Measurements from ENCODE around the gene FRYL. TPM values are rescaled to one million over a fixed set of nuclear protein-coding genes. Genes with fewer than 3 reads are reported as not detected.

FRYL gene
- total and polyA plus RNA-seq, 2 donors (not counting 1 experiment from before 2014, with no cell fraction given) = 20.3 to 61.4 TPM

DNA sequence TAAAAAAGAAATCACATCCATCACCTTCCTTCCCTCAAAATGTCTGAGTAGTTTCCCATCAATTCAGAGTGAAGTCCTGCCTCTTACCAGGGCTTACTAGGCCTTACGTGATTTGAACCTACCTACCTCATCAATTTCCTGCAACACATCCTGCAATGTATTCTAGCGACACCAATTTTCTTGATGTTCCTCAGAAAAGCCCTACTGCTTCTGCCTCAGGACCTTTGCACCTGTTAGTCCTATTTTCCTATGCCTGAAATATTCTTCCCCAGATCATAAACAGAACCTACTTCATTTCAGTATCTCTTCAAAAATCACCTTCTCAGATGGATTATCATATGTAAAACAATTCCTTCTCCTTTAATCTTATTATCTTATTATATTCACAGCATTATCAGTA lies 237.2 kb downstream of the FRYL start:
- no peaks in the 10 kb centered on the region for H3K9me3 ChIP-seq (ENCODE audit: control insufficient read depth, insufficient read depth, low read depth, low read length)
- no peak for DNase-seq (ENCODE audit: low read depth in 2 of 2)
- H3K79me2 ChIP-seq (ENCODE audit: control insufficient read depth, insufficient read depth, low read length) = no peaks in the 10 kb centered on the region
- no peaks in the 10 kb centered on the region for H3K27me3 ChIP-seq (ENCODE audit: control insufficient read depth, insufficient read depth, low read length)
- no peak overlapping the region for H2AFZ ChIP-seq (ENCODE audit: low read length)
- H3K4me3 ChIP-seq (replicated peaks in 1 of 4; ENCODE audit: control extremely low read depth in 1 of 4, insufficient read depth in 1 of 4, low read depth in 3 of 4, low read length in 4 of 4) = no peak overlapping the region
- no peak overlapping the region for H3K27ac ChIP-seq (ENCODE audit: insufficient read depth, low read length)
- H3K4me1 ChIP-seq (ENCODE audit: control insufficient read depth, extremely low read depth, insufficient read depth, low read length) = no peaks in the 10 kb centered on the region
- no peaks in the 10 kb centered on the region for H4K20me1 ChIP-seq (ENCODE audit: control insufficient read depth, extremely low read depth, insufficient read depth, low read length)
- H3K36me3 ChIP-seq (ENCODE audit: control insufficient read depth, insufficient read depth, low read length) = no peaks in the 10 kb centered on the region
- TF ChIP-seq, protein P1, sequence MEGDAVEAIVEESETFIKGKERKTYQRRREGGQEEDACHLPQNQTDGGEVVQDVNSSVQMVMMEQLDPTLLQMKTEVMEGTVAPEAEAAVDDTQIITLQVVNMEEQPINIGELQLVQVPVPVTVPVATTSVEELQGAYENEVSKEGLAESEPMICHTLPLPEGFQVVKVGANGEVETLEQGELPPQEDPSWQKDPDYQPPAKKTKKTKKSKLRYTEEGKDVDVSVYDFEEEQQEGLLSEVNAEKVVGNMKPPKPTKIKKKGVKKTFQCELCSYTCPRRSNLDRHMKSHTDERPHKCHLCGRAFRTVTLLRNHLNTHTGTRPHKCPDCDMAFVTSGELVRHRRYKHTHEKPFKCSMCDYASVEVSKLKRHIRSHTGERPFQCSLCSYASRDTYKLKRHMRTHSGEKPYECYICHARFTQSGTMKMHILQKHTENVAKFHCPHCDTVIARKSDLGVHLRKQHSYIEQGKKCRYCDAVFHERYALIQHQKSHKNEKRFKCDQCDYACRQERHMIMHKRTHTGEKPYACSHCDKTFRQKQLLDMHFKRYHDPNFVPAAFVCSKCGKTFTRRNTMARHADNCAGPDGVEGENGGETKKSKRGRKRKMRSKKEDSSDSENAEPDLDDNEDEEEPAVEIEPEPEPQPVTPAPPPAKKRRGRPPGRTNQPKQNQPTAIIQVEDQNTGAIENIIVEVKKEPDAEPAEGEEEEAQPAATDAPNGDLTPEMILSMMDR (conservative IDR thresholded peaks at IDR 0.05 in 1 of 2, IDR thresholded peaks at IDR 0.05 in 1 of 2; ENCODE audit: low read depth in 1 of 2, low read length in 2 of 2) = no peak
- no peak for TF ChIP-seq EZH2 (IDR thresholded peaks at IDR 0.05; ENCODE audit: low read length, missing control alignments)
- no peak overlapping the region for H3K4me2 ChIP-seq (ENCODE audit: extremely low read depth, insufficient read depth, low read length)
- no peak overlapping the region for H3K9ac ChIP-seq (ENCODE audit: insufficient read depth, low read length)

DNA sequence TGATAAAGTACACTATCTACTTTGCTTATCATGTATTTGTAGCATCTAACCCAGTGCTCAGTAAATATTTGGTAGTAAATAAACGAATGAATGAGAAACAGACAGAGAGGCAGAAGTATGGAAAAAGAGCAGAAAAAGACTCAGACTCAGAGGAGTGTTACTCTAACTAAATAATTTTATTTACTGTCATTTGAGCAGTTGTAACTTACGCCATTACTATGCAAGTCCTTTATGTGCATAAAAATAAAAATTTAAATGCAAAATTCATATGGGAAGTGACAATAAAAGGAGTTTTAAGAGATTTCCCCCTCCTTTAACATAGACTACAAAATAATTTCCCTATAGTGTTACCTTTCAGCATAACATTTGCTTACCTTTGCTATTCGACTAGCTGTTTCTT lies 240.5 kb downstream of the FRYL start:
- no peak overlapping the region for H2AFZ ChIP-seq (ENCODE audit: low read length)
- H3K4me1 ChIP-seq (ENCODE audit: control insufficient read depth, extremely low read depth, insufficient read depth, low read length) = no peaks in the 10 kb centered on the region
- peaks cover 2% of the 10 kb centered on the region for H3K36me3 ChIP-seq (ENCODE audit: control insufficient read depth, insufficient read depth, low read length)
- H4K20me1 ChIP-seq (ENCODE audit: control insufficient read depth, extremely low read depth, insufficient read depth, low read length) = no peaks in the 10 kb centered on the region
- H3K27me3 ChIP-seq (ENCODE audit: control insufficient read depth, insufficient read depth, low read length) = no peaks in the 10 kb centered on the region
- H3K9ac ChIP-seq (ENCODE audit: insufficient read depth, low read length) = no peak overlapping the region
- H3K4me2 ChIP-seq (ENCODE audit: extremely low read depth, insufficient read depth, low read length) = no peak overlapping the region
- no peak overlapping the region for H3K27ac ChIP-seq (ENCODE audit: insufficient read depth, low read length)
- H3K9me3 ChIP-seq (ENCODE audit: control insufficient read depth, insufficient read depth, low read depth, low read length) = no peaks in the 10 kb centered on the region
- no peak overlapping the region for H3K4me3 ChIP-seq (replicated peaks in 1 of 4; ENCODE audit: control extremely low read depth in 1 of 4, insufficient read depth in 1 of 4, low read depth in 3 of 4, low read length in 4 of 4)
- TF ChIP-seq EZH2 (IDR thresholded peaks at IDR 0.05; ENCODE audit: low read length, missing control alignments) = no peak
- TF ChIP-seq, protein P1 (conservative IDR thresholded peaks at IDR 0.05 in 1 of 2, IDR thresholded peaks at IDR 0.05 in 1 of 2; ENCODE audit: low read depth in 1 of 2, low read length in 2 of 2) = no peak
- no peaks in the 10 kb centered on the region for H3K79me2 ChIP-seq (ENCODE audit: control insufficient read depth, insufficient read depth, low read length)
- no peak for DNase-seq (ENCODE audit: low read depth in 2 of 2)

DNA sequence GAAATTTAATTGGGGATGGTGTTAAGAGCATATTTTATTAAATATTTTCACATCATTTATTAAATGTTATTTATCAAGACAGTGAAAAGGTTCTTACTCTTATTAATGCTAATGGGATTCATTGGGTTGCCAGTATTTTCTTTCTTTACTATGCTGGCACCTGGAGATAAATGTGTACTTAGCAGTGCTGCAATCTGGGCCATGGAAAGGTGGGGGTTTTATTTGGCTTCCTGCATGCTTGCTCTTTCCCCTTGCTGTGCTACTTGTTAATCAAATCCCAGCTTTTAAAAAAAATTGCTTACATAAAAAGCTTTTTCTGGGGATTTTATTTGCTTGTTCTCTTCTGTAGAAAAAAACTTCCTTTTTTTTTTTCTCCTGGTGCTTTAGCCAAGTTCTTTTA lies 241.7 kb downstream of the FRYL start:
- TF ChIP-seq, protein P1 (conservative IDR thresholded peaks at IDR 0.05 in 1 of 2, IDR thresholded peaks at IDR 0.05 in 1 of 2; ENCODE audit: low read depth in 1 of 2, low read length in 2 of 2) = no peak
- TF ChIP-seq EZH2 (IDR thresholded peaks at IDR 0.05; ENCODE audit: low read length, missing control alignments) = no peak
- DNase-seq (ENCODE audit: low read depth in 2 of 2) = no peak

More for the DNA sequence above, 241.7 kb downstream of the FRYL start:
- H3K27me3 ChIP-seq (ENCODE audit: control insufficient read depth, insufficient read depth, low read length) = no peaks in the 10 kb centered on the region
- H3K4me2 ChIP-seq (ENCODE audit: extremely low read depth, insufficient read depth, low read length) = no peak overlapping the region
- H3K9me3 ChIP-seq (ENCODE audit: control insufficient read depth, insufficient read depth, low read depth, low read length) = no peaks in the 10 kb centered on the region
- H3K36me3 ChIP-seq (ENCODE audit: control insufficient read depth, insufficient read depth, low read length) = peaks cover 2% of the 10 kb centered on the region
- no peak overlapping the region for H3K9ac ChIP-seq (ENCODE audit: insufficient read depth, low read length)
- H3K4me3 ChIP-seq (replicated peaks in 1 of 4; ENCODE audit: control extremely low read depth in 1 of 4, insufficient read depth in 1 of 4, low read depth in 3 of 4, low read length in 4 of 4) = no peak overlapping the region
- H3K4me1 ChIP-seq (ENCODE audit: control insufficient read depth, extremely low read depth, insufficient read depth, low read length) = no peaks in the 10 kb centered on the region
- no peaks in the 10 kb centered on the region for H4K20me1 ChIP-seq (ENCODE audit: control insufficient read depth, extremely low read depth, insufficient read depth, low read length)
- H2AFZ ChIP-seq (ENCODE audit: low read length) = no peak overlapping the region
- no peak overlapping the region for H3K27ac ChIP-seq (ENCODE audit: insufficient read depth, low read length)
- no peaks in the 10 kb centered on the region for H3K79me2 ChIP-seq (ENCODE audit: control insufficient read depth, insufficient read depth, low read length)

Measured in fibroblast of lung (primary cell).